ENCODE data around the gene AGBL3. TPM values are rescaled to one million over a fixed set of nuclear protein-coding genes. Genes with fewer than 3 reads are reported as not detected.
A peak's percentile ranks its signal among the peaks of the same experiment; 100 is the strongest.

The AGBL3 gene
- total and polyA plus RNA-seq, 9 of the 15 experiments (the other 6 are each of a cell fraction or from before 2014, with no cell fraction given): 0.54 to 2.9 (median 1.7) TPM

GRCh38 chr7:134986363-134987251 is at the start of gene AGBL3 (continued):
- TF ChIP-seq ZKSCAN1 (IDR thresholded peaks at IDR 0.05; ENCODE audit: low read depth, low read length) (0 out of 2 replicates have a peak, but pooled peaks have one; percentile 46), MLLT1 (IDR thresholded peaks at IDR 0.05) (peak in 1 of 2 experiments; percentile 6; a peak in 1 of 4 replicates), ZNF609 (CRISPR knock-in tag; IDR thresholded peaks at IDR 0.05; ENCODE audit: borderline replicate concordance) (0 out of 2 replicates have a peak, but pooled peaks have one; percentile 54), ZNF830 (CRISPR knock-in tag; IDR thresholded peaks at IDR 0.05) (no peak), ADNP (tag; IDR thresholded peaks at IDR 0.05) (no peak), RUNX1 (IDR thresholded peaks at IDR 0.05; ENCODE audit: low read depth) (no peak), LARP7 (IDR thresholded peaks at IDR 0.05) (no peak), SMC3 (conservative IDR thresholded peaks at IDR 0.05; ENCODE audit: insufficient read depth, low read depth, low read length) (0 out of 2 replicates have a peak, but pooled peaks have one; percentile 39), STAT5B (CRISPR knock-in tag; IDR thresholded peaks at IDR 0.05) (no peak), FOSL1 (tag; conservative IDR thresholded peaks at IDR 0.05) (no peak), JUND (IDR thresholded peaks at IDR 0.05; ENCODE audit: borderline replicate concordance, low read depth, low read length) (peak; percentile 58), JUND (tag; IDR thresholded peaks at IDR 0.05; ENCODE audit: borderline replicate concordance, low read depth, low read length) (no peak), LCOR (CRISPR knock-in tag; IDR thresholded peaks at IDR 0.05) (peak; percentile 98), BRD9 (IDR thresholded peaks at IDR 0.05; ENCODE audit: low read depth, partially characterized antibody) (peak; percentile 81), IRF1 (CRISPR knock-in tag; IDR thresholded peaks at IDR 0.05; ENCODE audit: borderline replicate concordance) (peak; percentile 91; the same call in 1 of the 2 replicates), NR2F6 (CRISPR knock-in tag; IDR thresholded peaks at IDR 0.05) (no peak), TFE3 (CRISPR knock-in tag; IDR thresholded peaks at IDR 0.05) (no peak), ZBTB1 (CRISPR knock-in tag; IDR thresholded peaks at IDR 0.05; ENCODE audit: borderline replicate concordance, low read depth) (peak; percentile 90), TBL1XR1 (IDR thresholded peaks at IDR 0.05; ENCODE audit: low read length in 2 of 2) (peak; percentile 33 to 41; a peak in 2 of 4 replicates)
